Liver (tissue), 9 donors: ENCODE results near the gene GATA2. TPM values are rescaled to one million over a fixed set of nuclear protein-coding genes. Genes with fewer than 3 reads are reported as not detected.

Experiments used
- DNase-seq: peaks from one replicate; pipeline ENCODE4 v3.0.0-alpha.2; 2017; ENCODE audit warnings: low spot score
- H3K27ac ChIP-seq, 2 donors: one replicate each; pipeline ENCODE4 v1.7.0; 2013; ENCODE audit warnings: inconsistent platforms in 2 of 2, low read length in 2 of 2, control low read depth in 1 of 2, low read depth in 1 of 2, mild to moderate bottlenecking in 1 of 2
- H3K27me3 ChIP-seq, 4 donors: one replicate each; pipeline versions ENCODE4 v1.6.1 to v1.7.0; 2013; ENCODE audit warnings: low read length in 3 of 4, inconsistent platforms in 1 of 4, mild to moderate bottlenecking in 1 of 4, moderate library complexity in 1 of 4; ENCODE audit not compliant: control insufficient read depth in 4 of 4, insufficient read depth in 4 of 4
- H3K36me3 ChIP-seq, 4 donors: one replicate each; pipeline versions ENCODE4 v1.6.1 to v1.7.0; 2013; ENCODE audit warnings: low read length in 3 of 4, mild to moderate bottlenecking in 3 of 4, low read depth in 1 of 4, moderate library complexity in 1 of 4; ENCODE audit not compliant: control insufficient read depth in 4 of 4, insufficient read depth in 3 of 4
- H3K4me1 ChIP-seq, 4 donors: one replicate each; pipeline versions ENCODE4 v1.6.1 to v1.7.0; 2013; ENCODE audit warnings: low read length in 3 of 4, mild to moderate bottlenecking in 3 of 4, moderate library complexity in 1 of 4; ENCODE audit not compliant: control insufficient read depth in 4 of 4, insufficient read depth in 4 of 4
- H3K4me3 ChIP-seq, 3 donors: one replicate each; pipeline versions ENCODE4 v1.6.1 to v1.7.0; 2013; ENCODE audit warnings: low read length in 3 of 3, control low read depth in 1 of 3, low read depth in 1 of 3, mild to moderate bottlenecking in 1 of 3
- H3K9ac ChIP-seq, 2 donors: one replicate each; pipeline ENCODE4 v1.7.0; 2013; ENCODE audit warnings: low read length in 2 of 2, mild to moderate bottlenecking in 2 of 2, moderate library complexity in 2 of 2, control low read depth in 1 of 2, low read depth in 1 of 2
- H3K9me3 ChIP-seq, 4 donors: one replicate each; pipeline versions ENCODE4 v1.6.1 to v1.7.0; 2013; ENCODE audit warnings: low read length in 3 of 4; ENCODE audit not compliant: control insufficient read depth in 4 of 4
- ATF3 ChIP-seq: IDR thresholded peaks from 2 replicates; pipeline ENCODE4 v1.6.1; 2016; ENCODE audit warnings: antibody characterized with exemption
- CTCF ChIP-seq: fragments of 150-350 bp; IDR thresholded peaks from 2 replicates; pipeline ENCODE4 v1.5.1; 2017; ENCODE audit warnings: improper control_type of control experiment, low read depth, low read length; ENCODE audit not compliant: missing input control
- EGR1 ChIP-seq, 2 donors: IDR thresholded peaks; 2 replicates each; pipeline ENCODE4 v1.6.1; 2016 to 2018; ENCODE audit warnings: antibody characterized with exemption in 2 of 2, low read depth in 2 of 2
- FOXA1 ChIP-seq: IDR thresholded peaks from 2 replicates; pipeline ENCODE4 v1.6.1; 2016; ENCODE audit warnings: antibody characterized with exemption
- FOXA2 ChIP-seq: IDR thresholded peaks from 2 replicates; pipeline ENCODE4 v1.6.1; 2016; ENCODE audit warnings: antibody characterized with exemption
- GABPA ChIP-seq, 2 donors: IDR thresholded peaks in 1 of 2; conservative IDR thresholded peaks in 1 of 2; 2 replicates each; pipeline ENCODE4 v1.6.1; 2016; ENCODE audit warnings: antibody characterized with exemption in 2 of 2, mild to moderate bottlenecking in 1 of 2, moderate library complexity in 1 of 2
- HNF4A ChIP-seq, 2 donors: conservative IDR thresholded peaks; 2 replicates each; pipeline ENCODE4 v1.6.1; 2016; ENCODE audit warnings: antibody characterized with exemption in 2 of 2, mild to moderate bottlenecking in 2 of 2
- HNF4G ChIP-seq: IDR thresholded peaks from 2 replicates; pipeline ENCODE4 v1.6.1; 2016; ENCODE audit warnings: antibody characterized with exemption
- JUND ChIP-seq, 2 donors: IDR thresholded peaks; 2 replicates each; pipeline ENCODE4 v1.6.1; 2016; ENCODE audit warnings: antibody characterized with exemption in 2 of 2
- MAX ChIP-seq: IDR thresholded peaks from 2 replicates; pipeline ENCODE4 v1.6.1; 2016; ENCODE audit warnings: antibody characterized with exemption
- NR2F2 ChIP-seq: IDR thresholded peaks from 2 replicates; pipeline ENCODE4 v1.6.1; 2016; ENCODE audit warnings: antibody characterized with exemption
- RAD21 ChIP-seq, 2 donors: IDR thresholded peaks; 2 replicates each; pipeline ENCODE4 v1.6.1; 2016; ENCODE audit warnings: antibody characterized with exemption in 2 of 2, mild to moderate bottlenecking in 2 of 2
- REST ChIP-seq: IDR thresholded peaks from 2 replicates; pipeline ENCODE4 v1.6.1; 2016; ENCODE audit warnings: antibody characterized with exemption, mild to moderate bottlenecking
- RXRA ChIP-seq, 2 donors: IDR thresholded peaks; 2 replicates each; pipeline ENCODE4 v1.6.1; 2017 to 2018; ENCODE audit warnings: antibody characterized with exemption in 2 of 2, mild to moderate bottlenecking in 1 of 2
- SP1 ChIP-seq: IDR thresholded peaks from 2 replicates; pipeline ENCODE4 v1.6.1; 2018; ENCODE audit warnings: antibody characterized with exemption, mild to moderate bottlenecking
- TAF1 ChIP-seq: conservative IDR thresholded peaks from 2 replicates; pipeline ENCODE4 v1.6.1; 2016; ENCODE audit warnings: antibody characterized with exemption, mild to moderate bottlenecking
- YY1 ChIP-seq: IDR thresholded peaks from 2 replicates; pipeline ENCODE4 v1.6.1; 2016; ENCODE audit warnings: antibody characterized with exemption, mild to moderate bottlenecking
- ZBTB33 ChIP-seq: IDR thresholded peaks from 2 replicates; pipeline ENCODE4 v1.6.1; 2016; ENCODE audit warnings: antibody characterized with exemption
- WGBS: extraction: QIAGEN DNeasy Blood & Tissue Kit; methylation state at CpG from one replicate; pipeline ENCODE4 v1.1.7; 2013; 5-methylcytosine and 5-hydroxymethylcytosine counted together
- polyA plus RNA-seq, 2 donors: library from polyadenylated mRNA; stranded (reverse) in 1 of 2; unstranded in 1 of 2; fragments of 200-250 nt in 1 of 2; fragments of >200 nt in 1 of 2; fragmentation: Nextera tagmentation in 1 of 2; extraction: Ambion mirVana in 1 of 2; gene quantifications; one replicate each; pipeline versions ENCODE4 v1.2.1 to v1.2.3, GENCODE V29; 2013 to 2015
- total RNA-seq, 2 donors: library from RNA; depleted of rRNA; stranded (reverse); fragments of >200 nt; gene quantifications; one replicate each; pipeline ENCODE4 v1.2.3, GENCODE V29; 2014
- donor health status: healthy.
- donor health status: healthy.
- donor health status: healthy.
- donor health status: healthy.
- donor health status: healthy.

Gene GATA2
- total and polyA plus RNA-seq, 4 donors = 0.25 to 2.8 (median 0.54) TPM

GRCh38 chr3:128504533-128504915, 11.5 kb upstream of the GATA2 start:
- H3K9ac ChIP-seq = no peak overlapping the region
- no peaks in the 10 kb centered on the region for H3K9me3 ChIP-seq
- H3K4me3 ChIP-seq = no peak overlapping the region
- no peaks in the 10 kb centered on the region for H3K4me1 ChIP-seq
- no peak overlapping the region for H3K27ac ChIP-seq
- WGBS = 93% methylated on average over 8 of the region's 8 CpGs
- TF ChIP-seq FOXA2 (no peak), REST (no peak), YY1 (no peak), EGR1 (IDR thresholded peaks at IDR 0.05; ENCODE audit: low read depth in 2 of 2) (no peak), FOXA1 (no peak), HNF4A (conservative IDR thresholded peaks at IDR 0.05) (no peak), MAX (no peak)
- peaks cover 0 to 3% (median 0%) of the 10 kb centered on the region in 4 donors for H3K27me3 ChIP-seq
- no peak for DNase-seq
- no peaks in the 10 kb centered on the region for H3K36me3 ChIP-seq

- DNase-seq = no peak
These were observed 10.9 kb upstream of the GATA2 start for GRCh38 chr3:128503751-128504532.

More at GRCh38 chr3:128503751-128504532, 10.9 kb upstream of the GATA2 start:
- 94% methylated on average over 10 of the region's 10 CpGs for WGBS
- Histone ChIP-seq H3K4me3 (no peak overlapping the region), H3K9me3 (no peaks in the 10 kb centered on the region), H3K9ac (no peak overlapping the region), H3K36me3 (no peaks in the 10 kb centered on the region), H3K4me1 (no peaks in the 10 kb centered on the region), H3K27ac (no peak overlapping the region), H3K27me3 (peaks cover 0 to 7% (median 0%) of the 10 kb centered on the region in 4 donors)
- TF ChIP-seq FOXA2 (no peak), SP1 (no peak), MAX (no peak), FOXA1 (no peak), HNF4G (no peak), RXRA (IDR thresholded peaks at IDR 0.05) (no peak), HNF4A (conservative IDR thresholded peaks at IDR 0.05) (no peak), ZBTB33 (no peak), EGR1 (IDR thresholded peaks at IDR 0.05; ENCODE audit: low read depth in 2 of 2) (no peak), NR2F2 (no peak), YY1 (no peak), TAF1 (no peak), RAD21 (IDR thresholded peaks at IDR 0.05) (no peak), JUND (IDR thresholded peaks at IDR 0.05) (no peak), REST (no peak), ATF3 (no peak), GABPA (IDR thresholded peaks at IDR 0.05 in 1 of 2, conservative IDR thresholded peaks at IDR 0.05 in 1 of 2) (no peak), CTCF (no peak)
